ENCODE results near the gene E2F6.

DNA sequence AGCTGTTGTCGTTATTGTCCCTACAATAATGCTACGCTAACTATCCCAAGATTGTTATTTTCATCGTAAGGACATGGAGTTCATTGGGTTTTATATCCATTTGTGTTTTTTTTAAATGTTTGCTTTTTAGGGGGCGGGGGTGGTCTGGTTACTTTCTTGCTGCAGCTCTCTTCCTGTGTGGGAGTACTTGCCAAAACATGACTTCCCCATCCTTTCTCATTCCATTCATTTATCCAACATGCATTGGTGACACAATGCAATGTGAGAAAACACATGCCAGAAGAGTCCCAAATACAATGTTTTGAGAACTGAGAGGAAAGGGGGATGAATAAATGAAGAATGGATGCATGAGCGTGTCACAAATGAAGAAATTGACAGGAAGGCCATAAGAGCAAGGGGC is 55.9 kb downstream of the E2F6 start:
- TF ChIP-seq EZH2phosphoT487 (IDR thresholded peaks at IDR 0.05; ENCODE audit: borderline replicate concordance, low read depth) = no peak
- TF ChIP-seq, protein P1, sequence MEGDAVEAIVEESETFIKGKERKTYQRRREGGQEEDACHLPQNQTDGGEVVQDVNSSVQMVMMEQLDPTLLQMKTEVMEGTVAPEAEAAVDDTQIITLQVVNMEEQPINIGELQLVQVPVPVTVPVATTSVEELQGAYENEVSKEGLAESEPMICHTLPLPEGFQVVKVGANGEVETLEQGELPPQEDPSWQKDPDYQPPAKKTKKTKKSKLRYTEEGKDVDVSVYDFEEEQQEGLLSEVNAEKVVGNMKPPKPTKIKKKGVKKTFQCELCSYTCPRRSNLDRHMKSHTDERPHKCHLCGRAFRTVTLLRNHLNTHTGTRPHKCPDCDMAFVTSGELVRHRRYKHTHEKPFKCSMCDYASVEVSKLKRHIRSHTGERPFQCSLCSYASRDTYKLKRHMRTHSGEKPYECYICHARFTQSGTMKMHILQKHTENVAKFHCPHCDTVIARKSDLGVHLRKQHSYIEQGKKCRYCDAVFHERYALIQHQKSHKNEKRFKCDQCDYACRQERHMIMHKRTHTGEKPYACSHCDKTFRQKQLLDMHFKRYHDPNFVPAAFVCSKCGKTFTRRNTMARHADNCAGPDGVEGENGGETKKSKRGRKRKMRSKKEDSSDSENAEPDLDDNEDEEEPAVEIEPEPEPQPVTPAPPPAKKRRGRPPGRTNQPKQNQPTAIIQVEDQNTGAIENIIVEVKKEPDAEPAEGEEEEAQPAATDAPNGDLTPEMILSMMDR (IDR thresholded peaks at IDR 0.05) = no peak
- TF ChIP-seq, protein P2, sequence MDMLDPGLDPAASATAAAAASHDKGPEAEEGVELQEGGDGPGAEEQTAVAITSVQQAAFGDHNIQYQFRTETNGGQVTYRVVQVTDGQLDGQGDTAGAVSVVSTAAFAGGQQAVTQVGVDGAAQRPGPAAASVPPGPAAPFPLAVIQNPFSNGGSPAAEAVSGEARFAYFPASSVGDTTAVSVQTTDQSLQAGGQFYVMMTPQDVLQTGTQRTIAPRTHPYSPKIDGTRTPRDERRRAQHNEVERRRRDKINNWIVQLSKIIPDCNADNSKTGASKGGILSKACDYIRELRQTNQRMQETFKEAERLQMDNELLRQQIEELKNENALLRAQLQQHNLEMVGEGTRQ (IDR thresholded peaks at IDR 0.05; ENCODE audit: borderline replicate concordance, low read depth, low read length) = no peak
- no peak for TF ChIP-seq JUND (IDR thresholded peaks at IDR 0.05)
- TF ChIP-seq, protein P3, sequence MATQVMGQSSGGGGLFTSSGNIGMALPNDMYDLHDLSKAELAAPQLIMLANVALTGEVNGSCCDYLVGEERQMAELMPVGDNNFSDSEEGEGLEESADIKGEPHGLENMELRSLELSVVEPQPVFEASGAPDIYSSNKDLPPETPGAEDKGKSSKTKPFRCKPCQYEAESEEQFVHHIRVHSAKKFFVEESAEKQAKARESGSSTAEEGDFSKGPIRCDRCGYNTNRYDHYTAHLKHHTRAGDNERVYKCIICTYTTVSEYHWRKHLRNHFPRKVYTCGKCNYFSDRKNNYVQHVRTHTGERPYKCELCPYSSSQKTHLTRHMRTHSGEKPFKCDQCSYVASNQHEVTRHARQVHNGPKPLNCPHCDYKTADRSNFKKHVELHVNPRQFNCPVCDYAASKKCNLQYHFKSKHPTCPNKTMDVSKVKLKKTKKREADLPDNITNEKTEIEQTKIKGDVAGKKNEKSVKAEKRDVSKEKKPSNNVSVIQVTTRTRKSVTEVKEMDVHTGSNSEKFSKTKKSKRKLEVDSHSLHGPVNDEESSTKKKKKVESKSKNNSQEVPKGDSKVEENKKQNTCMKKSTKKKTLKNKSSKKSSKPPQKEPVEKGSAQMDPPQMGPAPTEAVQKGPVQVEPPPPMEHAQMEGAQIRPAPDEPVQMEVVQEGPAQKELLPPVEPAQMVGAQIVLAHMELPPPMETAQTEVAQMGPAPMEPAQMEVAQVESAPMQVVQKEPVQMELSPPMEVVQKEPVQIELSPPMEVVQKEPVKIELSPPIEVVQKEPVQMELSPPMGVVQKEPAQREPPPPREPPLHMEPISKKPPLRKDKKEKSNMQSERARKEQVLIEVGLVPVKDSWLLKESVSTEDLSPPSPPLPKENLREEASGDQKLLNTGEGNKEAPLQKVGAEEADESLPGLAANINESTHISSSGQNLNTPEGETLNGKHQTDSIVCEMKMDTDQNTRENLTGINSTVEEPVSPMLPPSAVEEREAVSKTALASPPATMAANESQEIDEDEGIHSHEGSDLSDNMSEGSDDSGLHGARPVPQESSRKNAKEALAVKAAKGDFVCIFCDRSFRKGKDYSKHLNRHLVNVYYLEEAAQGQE (IDR thresholded peaks at IDR 0.05; ENCODE audit: low read depth, low read length) = no peak
- no peak for TF ChIP-seq FOXJ3 (CRISPR knock-in tag; IDR thresholded peaks at IDR 0.05)
- no peak for TF ChIP-seq FOXM1 (IDR thresholded peaks at IDR 0.05; ENCODE audit: low read depth)
- TF ChIP-seq, protein P4, sequence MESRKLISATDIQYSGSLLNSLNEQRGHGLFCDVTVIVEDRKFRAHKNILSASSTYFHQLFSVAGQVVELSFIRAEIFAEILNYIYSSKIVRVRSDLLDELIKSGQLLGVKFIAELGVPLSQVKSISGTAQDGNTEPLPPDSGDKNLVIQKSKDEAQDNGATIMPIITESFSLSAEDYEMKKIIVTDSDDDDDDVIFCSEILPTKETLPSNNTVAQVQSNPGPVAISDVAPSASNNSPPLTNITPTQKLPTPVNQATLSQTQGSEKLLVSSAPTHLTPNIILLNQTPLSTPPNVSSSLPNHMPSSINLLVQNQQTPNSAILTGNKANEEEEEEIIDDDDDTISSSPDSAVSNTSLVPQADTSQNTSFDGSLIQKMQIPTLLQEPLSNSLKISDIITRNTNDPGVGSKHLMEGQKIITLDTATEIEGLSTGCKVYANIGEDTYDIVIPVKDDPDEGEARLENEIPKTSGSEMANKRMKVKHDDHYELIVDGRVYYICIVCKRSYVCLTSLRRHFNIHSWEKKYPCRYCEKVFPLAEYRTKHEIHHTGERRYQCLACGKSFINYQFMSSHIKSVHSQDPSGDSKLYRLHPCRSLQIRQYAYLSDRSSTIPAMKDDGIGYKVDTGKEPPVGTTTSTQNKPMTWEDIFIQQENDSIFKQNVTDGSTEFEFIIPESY (IDR thresholded peaks at IDR 0.05; ENCODE audit: borderline replicate concordance, low read depth) = no peak
- TF ChIP-seq RXRA (IDR thresholded peaks at IDR 0.05; ENCODE audit: borderline replicate concordance, low read depth) = no peak
- TF ChIP-seq POLR2AphosphoS5 (IDR thresholded peaks at IDR 0.05; ENCODE audit: low read depth, low read length) = no peak
- TF ChIP-seq ELF1 (IDR thresholded peaks at IDR 0.05) = no peak

All from SK-N-SH (cell line).